Caco-2 (cell line): ENCODE measurements around the gene MYH7. TPM values are rescaled to one million over a fixed set of nuclear protein-coding genes. Genes with fewer than 3 reads are reported as not detected.

Source experiments
- BruUV-seq: library from RNA; stranded (reverse); fragments of 400-500 nt; replicated peaks from 2 replicates; lab custom pipeline; 2021; lab: Mats Ljungman, UMichigan
- CTCF ChIA-PET: fragments of 300-600 bp; sonication (Branson Sonifier 250); formaldehyde crosslinking; loops from one replicate; lab custom pipeline; 2022; ENCODE audit warnings: antibody characterized with exemption; lab: Charles Lee
- POLR2A ChIA-PET: fragments of 300-600 bp; sonication (Branson Sonifier 250); formaldehyde crosslinking; loops from one replicate; lab custom pipeline; 2022; ENCODE audit warnings: antibody characterized with exemption; lab: Charles Lee
- DNase-seq, 2 experiments: peaks; one replicate each; pipeline versions ENCODE4 v3.0.0 to v3.0.0-alpha.2; 2020 to 2022
- H3K27me3 ChIP-seq: replicated peaks from 2 replicates; pipeline ENCODE4 v1.6.0; 2011; ENCODE audit warnings: low read length; ENCODE audit not compliant: control insufficient read depth, insufficient read depth
- H3K36me3 ChIP-seq: 2 replicates; pipeline ENCODE4 v1.5.1; 2011; ENCODE audit warnings: low read length; ENCODE audit not compliant: control insufficient read depth, insufficient read depth
- H3K4me1 ChIP-seq: fragments of 250-450 bp; sonication (Bioruptor Pico); 2 replicates; pipeline ENCODE4 v1.5.1; 2020; ENCODE audit warnings: mild to moderate bottlenecking
- H3K4me3 ChIP-seq: 2 replicates; pipeline ENCODE4 v1.5.1; 2011; ENCODE audit warnings: low read depth, mild to moderate bottlenecking, control low read depth, low read length
- H3K9me3 ChIP-seq: fragments of 250-450 bp; sonication (Bioruptor Pico); 2 replicates; pipeline ENCODE4 v1.5.1; 2020; ENCODE audit warnings: mild to moderate bottlenecking, moderate library complexity
- H3K27ac Mint-ChIP-seq: one replicate; pipeline ENCODE4 v1.8.0; 2022; ENCODE audit warnings: mixed read lengths; ENCODE audit not compliant: unreplicated experiment
- H3K27me3 Mint-ChIP-seq: one replicate; pipeline ENCODE4 v1.8.0; 2022; ENCODE audit warnings: mixed read lengths; ENCODE audit not compliant: insufficient read depth, unreplicated experiment
- H3K36me3 Mint-ChIP-seq: one replicate; pipeline ENCODE4 v1.8.0; 2022; ENCODE audit warnings: mild to moderate bottlenecking, mixed read lengths; ENCODE audit not compliant: insufficient read depth, unreplicated experiment
- H3K4me1 Mint-ChIP-seq: one replicate; pipeline ENCODE4 v1.8.0; 2022; ENCODE audit warnings: low read depth, mixed read lengths; ENCODE audit not compliant: unreplicated experiment
- H3K4me3 Mint-ChIP-seq: one replicate; pipeline ENCODE4 v1.8.0; 2022; ENCODE audit warnings: mild to moderate bottlenecking, moderate library complexity, mixed read lengths; ENCODE audit not compliant: unreplicated experiment
- H3K9me3 Mint-ChIP-seq: one replicate; pipeline ENCODE4 v1.8.0; 2022; ENCODE audit warnings: mixed read lengths; ENCODE audit not compliant: unreplicated experiment
- intact Hi-C: fragments of 100-400 bp; cut with micrococcal nuclease; formaldehyde crosslinking; loops from one replicate; pipeline ENCODE4 v1.10.0; 2022; ENCODE audit not compliant: unreplicated experiment
- total RNA-seq: library from RNA; stranded (reverse); gene quantifications from 2 replicates; pipeline ENCODE4 v1.2.3, GENCODE V29; 2022
- TF ChIP-seq, protein P1 (sequence below), 2 experiments: fragments of 200-600 bp in 1 of 2; IDR thresholded peaks; 1 replicate in 1 of 2; 2 replicates in 1 of 2; pipeline versions ENCODE4 v1.5.1 to v1.8.0; 2011 to 2022; ENCODE audit warnings: antibody characterized with exemption in 1 of 2, control low read depth in 1 of 2, inconsistent platforms in 1 of 2, low read depth in 1 of 2, low read length in 1 of 2, mild to moderate bottlenecking in 1 of 2, moderate library complexity in 1 of 2; ENCODE audit not compliant: insufficient read depth in 1 of 2, severe bottlenecking in 1 of 2, unreplicated experiment in 1 of 2

MYH7 gene
- total RNA-seq, 1 experiment from 2014 or later: not detected

DNA sequence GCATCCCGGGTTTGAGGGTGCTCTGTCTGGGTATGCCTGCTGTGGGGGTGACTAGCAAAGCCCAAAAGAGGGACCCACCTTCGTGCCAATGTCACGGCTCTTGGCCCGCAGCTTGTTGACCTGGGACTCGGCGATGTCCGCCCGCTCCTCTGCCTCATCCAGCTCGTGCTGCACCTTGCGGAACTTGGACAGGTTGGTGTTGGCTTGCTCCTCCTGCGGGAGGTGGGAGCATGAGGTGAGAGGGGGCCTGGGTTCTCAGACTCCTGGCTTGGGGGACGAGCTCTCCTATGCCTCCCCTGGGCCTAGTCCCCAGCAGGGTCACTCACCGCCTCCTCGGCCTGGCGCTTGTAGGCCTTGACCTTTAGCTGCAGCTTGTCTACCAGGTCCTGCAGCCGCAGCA lies 21.8 kb downstream of the MYH7 start:
- Mint-ChIP-seq H3K36me3 (no peaks in the 10 kb centered on the region), H3K27me3 (peaks cover 3% of the 10 kb centered on the region), H3K27ac (no peak overlapping the region), H3K4me3 (no peak overlapping the region), H3K4me1 (no peaks in the 10 kb centered on the region), H3K9me3 (no peaks in the 10 kb centered on the region)
- H3K4me1 ChIP-seq: no peaks in the 10 kb centered on the region
- no TSS peak for BruUV-seq
- intact Hi-C loops: no loop called here
- H3K4me3 ChIP-seq: no peak overlapping the region
- no peak for DNase-seq
- TF ChIP-seq, protein P1, sequence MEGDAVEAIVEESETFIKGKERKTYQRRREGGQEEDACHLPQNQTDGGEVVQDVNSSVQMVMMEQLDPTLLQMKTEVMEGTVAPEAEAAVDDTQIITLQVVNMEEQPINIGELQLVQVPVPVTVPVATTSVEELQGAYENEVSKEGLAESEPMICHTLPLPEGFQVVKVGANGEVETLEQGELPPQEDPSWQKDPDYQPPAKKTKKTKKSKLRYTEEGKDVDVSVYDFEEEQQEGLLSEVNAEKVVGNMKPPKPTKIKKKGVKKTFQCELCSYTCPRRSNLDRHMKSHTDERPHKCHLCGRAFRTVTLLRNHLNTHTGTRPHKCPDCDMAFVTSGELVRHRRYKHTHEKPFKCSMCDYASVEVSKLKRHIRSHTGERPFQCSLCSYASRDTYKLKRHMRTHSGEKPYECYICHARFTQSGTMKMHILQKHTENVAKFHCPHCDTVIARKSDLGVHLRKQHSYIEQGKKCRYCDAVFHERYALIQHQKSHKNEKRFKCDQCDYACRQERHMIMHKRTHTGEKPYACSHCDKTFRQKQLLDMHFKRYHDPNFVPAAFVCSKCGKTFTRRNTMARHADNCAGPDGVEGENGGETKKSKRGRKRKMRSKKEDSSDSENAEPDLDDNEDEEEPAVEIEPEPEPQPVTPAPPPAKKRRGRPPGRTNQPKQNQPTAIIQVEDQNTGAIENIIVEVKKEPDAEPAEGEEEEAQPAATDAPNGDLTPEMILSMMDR (IDR thresholded peaks at IDR 0.05; ENCODE audit: insufficient read depth in 1 of 2, low read depth in 1 of 2, low read length in 1 of 2, severe bottlenecking in 1 of 2, unreplicated experiment in 1 of 2): no peak
- POLR2A ChIA-PET: no interaction called here
- no peaks in the 10 kb centered on the region for H3K27me3 ChIP-seq
- H3K36me3 ChIP-seq: no peaks in the 10 kb centered on the region
- CTCF ChIA-PET: no interaction called here
- no peaks in the 10 kb centered on the region for H3K9me3 ChIP-seq

DNA sequence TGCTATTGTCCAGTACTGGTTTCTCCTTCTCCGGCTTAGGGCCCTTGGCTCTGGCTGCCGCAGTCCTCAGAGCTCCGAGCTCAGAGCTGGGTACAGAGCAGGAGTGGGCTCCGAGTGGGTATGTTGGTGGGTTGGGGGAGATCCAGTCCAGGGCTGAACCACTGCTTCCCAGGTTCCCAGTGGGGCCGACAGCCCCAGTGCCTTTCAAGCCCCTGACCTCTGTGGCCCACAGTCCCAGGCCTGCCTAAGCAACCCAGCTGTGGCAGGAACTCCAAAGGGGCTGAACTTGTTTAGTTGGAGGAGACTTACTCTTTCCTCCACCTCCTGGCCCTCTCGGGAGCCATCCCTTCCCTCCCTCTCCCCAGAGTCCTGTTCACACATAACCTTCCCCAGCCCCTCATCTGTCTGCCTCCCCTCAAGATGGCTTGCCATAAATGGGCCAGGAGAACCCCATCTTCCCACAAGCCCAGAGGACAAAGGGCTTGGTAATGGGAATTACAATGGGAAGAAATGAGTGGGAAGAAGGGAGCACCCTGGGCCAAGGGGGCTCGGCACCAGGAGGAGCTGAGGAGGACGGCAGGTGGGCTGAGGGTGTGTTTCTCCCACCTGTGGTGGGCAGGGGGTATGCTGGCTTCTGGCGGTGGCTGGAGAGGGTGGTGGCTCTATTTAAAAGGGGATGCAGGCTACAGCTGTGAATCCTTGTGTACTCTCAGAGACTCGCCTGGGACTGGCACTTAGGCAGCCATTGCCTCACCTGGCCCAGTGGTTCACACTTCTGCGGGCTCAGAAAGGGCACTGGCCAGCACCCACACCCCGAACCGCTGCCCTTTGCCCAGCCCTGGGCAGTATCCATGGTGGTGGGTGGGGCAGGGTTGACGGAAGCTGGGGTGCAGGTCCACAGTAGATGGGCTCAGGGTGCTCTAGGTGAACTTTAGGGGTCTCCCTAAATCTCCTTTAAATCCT lies 23.6 kb downstream of the MYH7 start:
- Histone ChIP-seq H3K36me3 (no peaks in the 10 kb centered on the region), H3K9me3 (no peaks in the 10 kb centered on the region), H3K27me3 (no peaks in the 10 kb centered on the region), H3K4me1 (no peaks in the 10 kb centered on the region), H3K4me3 (no peak overlapping the region)
- no peaks in the 10 kb centered on the region for H3K36me3 Mint-ChIP-seq
- TF ChIP-seq, protein P1 (IDR thresholded peaks at IDR 0.05; ENCODE audit: insufficient read depth in 1 of 2, low read depth in 1 of 2, low read length in 1 of 2, severe bottlenecking in 1 of 2, unreplicated experiment in 1 of 2): no peak
- CTCF ChIA-PET: no interaction called here
- POLR2A ChIA-PET: no interaction called here
- peaks cover 13% of the 10 kb centered on the region for H3K27me3 Mint-ChIP-seq
- DNase-seq: no peak
- intact Hi-C loops: no loop called here
- no peak overlapping the region for H3K4me3 Mint-ChIP-seq
- no peaks in the 10 kb centered on the region for H3K4me1 Mint-ChIP-seq
- no TSS peak for BruUV-seq
- H3K27ac Mint-ChIP-seq: no peak overlapping the region
- H3K9me3 Mint-ChIP-seq: no peaks in the 10 kb centered on the region

DNA sequence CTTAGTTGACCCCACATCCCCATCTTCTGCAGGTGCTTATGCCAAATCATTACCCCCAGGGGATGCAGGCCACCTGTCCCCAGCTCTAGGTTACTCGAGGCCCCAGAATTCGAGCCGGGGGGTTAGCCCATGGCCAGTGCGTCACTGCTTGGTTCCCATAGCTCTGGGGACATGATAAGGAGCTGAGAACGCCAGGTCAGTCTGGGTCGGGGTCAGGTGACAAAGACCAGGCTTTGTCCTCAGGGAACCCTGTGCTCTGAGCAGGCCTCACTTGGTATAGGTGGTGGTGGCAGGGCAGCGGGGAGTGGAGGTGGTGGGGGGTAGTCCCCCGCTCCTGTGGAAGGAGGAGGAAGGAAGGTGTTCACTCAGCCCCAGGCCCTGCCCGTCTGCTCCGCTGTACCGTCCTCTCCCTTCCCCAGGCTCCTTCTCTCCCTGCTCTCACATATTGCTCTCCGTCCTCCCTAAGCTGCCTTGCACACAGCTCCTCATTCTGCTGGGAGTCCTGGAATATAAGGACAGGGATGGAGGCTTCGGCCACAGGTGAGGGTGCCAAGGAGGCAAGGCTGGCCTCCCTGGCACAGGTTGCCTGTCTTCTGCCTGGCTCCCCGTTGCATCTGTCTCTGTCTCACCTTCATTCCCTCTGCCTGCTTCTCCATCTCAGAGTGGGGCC lies 25.4 kb downstream of the MYH7 start:
- no peak overlapping the region for H3K4me3 ChIP-seq
- H3K9me3 ChIP-seq: no peaks in the 10 kb centered on the region
- ChIA-PET CTCF (no interaction called here), POLR2A (no interaction called here)
- DNase-seq: no peak
- no peaks in the 10 kb centered on the region for H3K36me3 ChIP-seq
- no peak overlapping the region for H3K4me3 Mint-ChIP-seq
- H3K27me3 Mint-ChIP-seq: peaks cover 18% of the 10 kb centered on the region
- H3K9me3 Mint-ChIP-seq: no peaks in the 10 kb centered on the region
- no TSS peak for BruUV-seq
- TF ChIP-seq, protein P1 (IDR thresholded peaks at IDR 0.05; ENCODE audit: insufficient read depth in 1 of 2, low read depth in 1 of 2, low read length in 1 of 2, severe bottlenecking in 1 of 2, unreplicated experiment in 1 of 2): no peak
- H3K4me1 ChIP-seq: no peaks in the 10 kb centered on the region
- no peaks in the 10 kb centered on the region for H3K4me1 Mint-ChIP-seq
- H3K27me3 ChIP-seq: no peaks in the 10 kb centered on the region
- intact Hi-C loops: no loop called here
- H3K36me3 Mint-ChIP-seq: no peaks in the 10 kb centered on the region
- H3K27ac Mint-ChIP-seq: no peak overlapping the region
